Kidney epithelial cell (primary cell): ENCODE data around the gene DCTD. TPM values are rescaled to one million over a fixed set of nuclear protein-coding genes. Genes with fewer than 3 reads are reported as not detected.

Source experiments
- DNase-seq: peaks from one replicate; pipeline ENCODE4 v3.0.0-alpha.2; 2010; ENCODE audit warnings: low read depth
- H3K27me3 ChIP-seq: 2 replicates; pipeline ENCODE4 v1.6.0; 2011; ENCODE audit warnings: low read length; ENCODE audit not compliant: control insufficient read depth, insufficient read depth
- H3K36me3 ChIP-seq: 2 replicates; pipeline ENCODE4 v1.5.1; 2011; ENCODE audit warnings: low read length; ENCODE audit not compliant: control insufficient read depth, insufficient read depth
- H3K4me3 ChIP-seq: 2 replicates; pipeline ENCODE4 v1.5.1; 2011; ENCODE audit warnings: low read depth, mild to moderate bottlenecking, control low read depth, low read length
- total RNA-seq: library from RNA; depleted of rRNA; stranded (reverse); fragments of >200 nt; gene quantifications from 2 replicates; pipeline ENCODE4 v1.2.3, GENCODE V29; 2015
- TF ChIP-seq, protein P1 (sequence below): IDR thresholded peaks from 2 replicates; pipeline ENCODE4 v1.5.1; 2011; ENCODE audit warnings: mild to moderate bottlenecking, moderate library complexity, low read length, control low read depth, inconsistent platforms; ENCODE audit not compliant: insufficient read depth, poor library complexity, severe bottlenecking

DCTD gene
- 103 and 116 TPM in 2 replicates for total RNA-seq

DNA sequence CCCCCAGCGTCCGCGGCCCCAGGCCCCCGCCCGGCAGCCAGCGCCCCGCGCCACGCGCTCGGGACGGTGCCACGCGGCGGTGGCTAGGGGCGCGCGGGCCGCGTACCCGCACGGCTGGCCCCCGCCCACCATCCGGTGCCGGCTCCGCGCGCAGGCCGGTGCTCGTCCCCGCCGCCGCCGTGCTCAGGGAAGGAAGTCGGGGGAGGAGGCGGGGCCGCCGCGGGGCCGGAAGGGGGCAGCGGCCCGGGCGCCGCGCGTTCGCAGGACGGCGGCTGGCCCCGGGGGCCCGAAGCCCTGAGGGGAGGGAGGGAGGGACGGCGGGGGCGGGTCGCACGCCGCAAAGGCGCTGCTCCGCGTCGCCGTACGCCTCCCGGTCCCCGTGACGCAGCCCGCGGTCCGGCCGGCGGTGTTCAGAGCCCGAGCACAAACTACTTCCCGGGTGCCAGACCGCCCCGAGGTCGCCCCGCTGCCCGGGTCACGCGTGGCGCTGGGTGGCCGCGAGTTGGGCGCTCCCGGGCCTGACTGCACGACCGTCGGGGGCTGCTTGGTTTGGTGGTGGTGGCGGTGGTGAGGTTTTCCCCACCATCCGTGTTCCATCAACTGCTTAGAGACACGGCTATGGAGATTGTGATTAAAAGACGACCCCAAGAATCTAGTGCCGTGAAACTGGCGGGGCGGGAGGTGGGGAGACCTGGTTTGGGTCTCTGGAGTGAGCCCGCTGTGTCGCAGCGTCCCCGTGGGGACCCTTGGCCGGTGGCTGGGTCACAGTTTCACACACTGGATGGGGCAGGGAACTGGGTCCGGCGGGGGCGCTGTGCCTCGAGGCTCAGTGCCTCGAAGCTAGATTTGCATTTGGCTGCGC is at the start of gene DCTD:
Gene DCTD (minus strand): TSS at position 205 of the 862 bp plus-strand sequence. CDS start 1,818 bp downstream, outside the sequence.
- H3K27me3 ChIP-seq = no peaks in the 10 kb centered on the region
- H3K4me3 ChIP-seq = peak within 1 kb of the TSS; percentile 70
- H3K36me3 ChIP-seq = peaks cover 2% of the 10 kb centered on the region
- DNase-seq = no peak
- TF ChIP-seq, protein P1, sequence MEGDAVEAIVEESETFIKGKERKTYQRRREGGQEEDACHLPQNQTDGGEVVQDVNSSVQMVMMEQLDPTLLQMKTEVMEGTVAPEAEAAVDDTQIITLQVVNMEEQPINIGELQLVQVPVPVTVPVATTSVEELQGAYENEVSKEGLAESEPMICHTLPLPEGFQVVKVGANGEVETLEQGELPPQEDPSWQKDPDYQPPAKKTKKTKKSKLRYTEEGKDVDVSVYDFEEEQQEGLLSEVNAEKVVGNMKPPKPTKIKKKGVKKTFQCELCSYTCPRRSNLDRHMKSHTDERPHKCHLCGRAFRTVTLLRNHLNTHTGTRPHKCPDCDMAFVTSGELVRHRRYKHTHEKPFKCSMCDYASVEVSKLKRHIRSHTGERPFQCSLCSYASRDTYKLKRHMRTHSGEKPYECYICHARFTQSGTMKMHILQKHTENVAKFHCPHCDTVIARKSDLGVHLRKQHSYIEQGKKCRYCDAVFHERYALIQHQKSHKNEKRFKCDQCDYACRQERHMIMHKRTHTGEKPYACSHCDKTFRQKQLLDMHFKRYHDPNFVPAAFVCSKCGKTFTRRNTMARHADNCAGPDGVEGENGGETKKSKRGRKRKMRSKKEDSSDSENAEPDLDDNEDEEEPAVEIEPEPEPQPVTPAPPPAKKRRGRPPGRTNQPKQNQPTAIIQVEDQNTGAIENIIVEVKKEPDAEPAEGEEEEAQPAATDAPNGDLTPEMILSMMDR = peak; percentile 55

DNA sequence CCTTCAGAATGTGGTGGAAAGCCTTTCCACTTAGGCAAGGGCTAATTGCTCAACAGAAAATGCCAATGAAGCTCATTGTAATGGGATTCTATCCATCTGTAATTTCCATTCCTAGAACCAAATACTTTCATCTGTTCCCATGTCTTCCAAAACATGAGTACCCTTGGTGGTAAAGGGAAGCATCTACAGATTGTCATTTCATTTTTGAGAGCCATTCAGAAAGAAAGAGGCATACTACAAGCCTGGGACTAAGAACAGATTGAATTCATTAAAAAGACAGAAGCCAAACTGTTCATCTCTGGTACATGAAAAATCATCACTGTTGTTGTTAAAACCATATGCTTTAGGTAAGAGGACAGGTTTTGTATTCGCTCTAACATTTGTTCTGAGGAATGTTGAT is 43.6 kb upstream of the DCTD start:
- Histone ChIP-seq H3K27me3 (no peaks in the 10 kb centered on the region), H3K36me3 (no peaks in the 10 kb centered on the region), H3K4me3 (no peak overlapping the region)
- TF ChIP-seq, protein P1 = no peak
- DNase-seq = no peak

DNA sequence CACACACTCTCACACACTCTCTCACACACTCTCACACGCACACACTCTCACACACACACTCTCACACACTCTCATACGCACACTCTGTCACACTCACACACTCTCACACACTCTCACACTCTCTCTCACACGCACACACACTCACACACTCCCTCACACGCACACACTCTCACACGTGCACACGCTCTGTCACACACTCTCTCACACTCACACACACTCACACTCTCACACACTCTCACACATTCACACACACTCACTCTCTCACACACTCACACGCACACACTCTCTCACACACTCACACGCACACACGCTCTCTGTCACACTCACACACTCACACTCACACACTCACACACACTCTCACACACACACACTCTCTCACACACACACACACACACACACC is 43.0 kb upstream of the DCTD start:
- DNase-seq = no peak
- H3K27me3 ChIP-seq = no peaks in the 10 kb centered on the region
- no peak overlapping the region for H3K4me3 ChIP-seq
- TF ChIP-seq, protein P1 = no peak
- H3K36me3 ChIP-seq = no peaks in the 10 kb centered on the region

DNA sequence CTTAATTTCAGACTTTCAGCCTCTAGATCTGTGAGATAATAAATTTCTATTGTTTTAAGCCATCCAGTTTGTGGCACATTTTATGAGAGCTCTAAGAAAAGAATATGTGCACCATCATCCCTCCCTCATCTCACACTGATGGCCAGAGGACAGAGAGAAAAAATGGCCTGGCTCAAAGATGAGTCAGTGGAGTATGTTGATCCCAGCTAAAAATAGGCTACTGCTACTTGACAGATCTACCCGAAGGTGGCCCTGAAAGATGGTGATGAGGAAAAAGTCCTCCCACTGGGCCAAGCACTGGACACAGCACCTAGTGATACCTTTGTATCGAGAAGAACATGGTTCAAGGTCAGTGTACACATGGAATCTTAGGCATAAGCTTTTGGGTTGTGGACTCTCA is 38.2 kb upstream of the DCTD start:
- TF ChIP-seq, protein P1 = no peak
- Histone ChIP-seq H3K27me3 (no peaks in the 10 kb centered on the region), H3K4me3 (no peak overlapping the region), H3K36me3 (no peaks in the 10 kb centered on the region)
- DNase-seq = no peak

DNA sequence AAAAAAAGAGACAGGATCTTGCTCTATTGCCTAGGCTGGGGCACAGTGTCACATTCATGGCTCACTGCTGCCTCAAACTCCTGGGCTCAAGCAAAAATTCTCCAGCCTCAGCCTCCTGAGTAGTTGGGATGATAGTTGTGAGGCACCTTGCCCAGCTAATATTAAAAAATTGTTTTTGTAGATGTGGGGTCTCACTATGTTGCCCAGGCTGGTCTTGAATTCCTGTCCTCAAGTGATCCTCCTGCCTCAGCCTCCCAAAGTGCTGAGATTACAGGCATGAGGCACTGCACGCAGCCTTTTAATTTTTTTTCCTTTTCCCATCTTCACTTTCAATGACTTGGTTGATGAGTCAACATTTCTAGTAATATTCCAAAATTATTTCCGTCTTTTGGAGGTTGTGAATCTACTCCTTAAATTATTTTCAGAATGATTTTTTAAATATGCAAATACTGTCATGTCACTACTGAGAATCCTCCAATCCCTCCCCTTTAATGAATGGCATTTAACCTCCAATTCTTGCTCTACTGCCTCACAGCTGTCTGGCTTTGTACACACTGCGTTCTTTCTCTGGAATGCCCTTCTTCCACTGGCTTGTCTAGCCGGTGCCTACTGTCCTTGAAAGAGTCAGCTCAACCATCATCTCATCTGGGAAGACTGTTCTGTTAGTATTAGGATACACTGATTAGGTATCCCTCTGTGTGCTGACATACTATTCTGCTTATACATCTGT is 27.5 kb upstream of the DCTD start:
- H3K4me3 ChIP-seq = no peak overlapping the region
- TF ChIP-seq, protein P1 = no peak
- DNase-seq = no peak
- H3K27me3 ChIP-seq = peaks cover 2% of the 10 kb centered on the region
- no peaks in the 10 kb centered on the region for H3K36me3 ChIP-seq
